Cortex of kidney (tissue), 1 donor: Measurements from ENCODE around the gene RNF32.
"Not testable (repeated sequence)": the region's sequence is repeated elsewhere in the genome, so short reads cannot be mapped to it uniquely, and the experiment has no call there.

ENCODE experiments used
- DNase-seq: peaks from one replicate; lab custom pipeline; 2025; lab: John Stamatoyannopoulos, UW

Gene RNF32

GRCh38 chr7:156675721-156676120 is 35.1 kb downstream of the RNF32 start:
- no peak for DNase-seq

DNA sequence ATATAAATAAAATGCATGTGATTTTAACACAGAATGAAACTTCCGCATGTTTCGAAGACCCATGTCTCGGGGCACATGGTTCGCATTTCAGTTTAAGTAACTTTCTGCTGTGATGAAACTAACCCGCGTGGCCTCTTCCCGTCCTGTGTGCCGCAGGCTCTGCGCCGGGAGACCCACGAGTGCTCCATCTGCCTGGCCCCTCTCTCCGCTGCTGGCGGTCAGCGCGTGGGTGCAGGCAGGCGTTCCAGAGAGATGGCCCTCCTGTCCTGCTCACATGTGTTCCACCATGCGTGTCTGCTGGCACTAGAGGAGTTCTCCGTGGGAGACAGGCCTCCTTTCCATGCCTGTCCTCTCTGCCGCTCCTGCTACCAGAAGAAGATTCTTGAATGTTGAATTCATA is 35.7 kb downstream of the RNF32 start:
- DNase-seq, result no peak

- DNase-seq, result no peak
Observed at GRCh38 chr7:156677374-156678054, 36.9 kb downstream of the RNF32 start.

- DNase-seq, result no peak
Observed at GRCh38 chr7:156680281-156680680, 39.7 kb downstream of the RNF32 start.

DNA sequence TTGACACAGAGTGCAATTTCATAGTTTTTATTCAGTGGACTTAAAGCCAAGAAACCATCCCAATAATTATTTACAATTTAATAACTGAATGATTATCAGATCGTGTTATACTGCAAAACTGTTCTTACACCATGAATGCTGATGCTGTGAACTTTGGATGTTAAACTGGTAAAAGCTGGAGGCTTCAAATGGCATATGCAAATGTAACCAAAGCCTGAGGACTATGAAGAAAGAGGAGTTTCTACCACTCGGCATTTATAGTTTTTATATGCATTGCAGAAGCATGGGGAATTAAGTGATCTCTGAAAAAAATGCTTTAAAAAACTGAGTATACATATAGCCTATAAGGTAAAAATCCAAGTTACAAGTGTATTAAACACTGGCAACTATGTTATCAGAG is 42.4 kb downstream of the RNF32 start:
- DNase-seq, result no peak

DNA sequence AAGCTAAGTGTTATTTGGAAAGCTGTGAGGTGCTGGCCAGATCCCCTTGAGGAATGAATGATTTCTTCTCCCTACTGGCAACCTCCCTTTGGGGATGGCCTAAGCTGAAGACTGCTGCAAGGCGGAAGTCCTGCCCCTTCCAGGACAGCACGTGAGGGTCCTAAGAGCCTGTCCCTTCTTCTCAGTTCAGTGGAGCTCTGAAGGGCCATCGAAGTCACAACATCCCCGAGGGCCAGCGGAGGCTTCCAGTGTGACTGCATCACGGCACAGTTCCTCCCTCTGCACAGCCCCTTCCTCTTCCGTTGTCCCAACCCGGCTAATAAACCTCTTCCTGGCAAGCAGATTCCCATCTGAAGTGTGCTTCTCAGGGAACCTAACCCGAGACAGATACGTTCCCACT is 43.7 kb downstream of the RNF32 start:
- DNase-seq, result no peak

DNA sequence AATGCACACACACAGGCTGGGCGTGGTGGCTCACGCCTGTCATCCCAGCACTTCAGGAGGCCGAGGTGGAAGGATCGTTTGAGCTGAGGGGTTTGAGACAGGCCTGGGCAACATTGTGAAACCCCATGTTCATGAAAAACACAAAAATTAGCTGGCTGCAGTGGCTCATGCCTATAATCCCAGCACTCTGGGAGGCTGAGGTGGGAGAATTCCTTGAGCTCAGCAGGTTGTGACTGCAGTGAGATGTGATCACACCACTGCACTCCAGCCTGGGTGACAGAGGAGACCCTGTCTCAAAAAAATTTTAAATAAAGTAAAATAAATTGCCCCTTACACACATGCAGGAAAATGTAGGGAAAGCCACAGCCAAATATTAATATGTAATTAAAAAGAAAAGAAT is 44.1 kb downstream of the RNF32 start:
- DNase-seq, result no peak

GRCh38 chr7:156691764-156692163 is 51.2 kb downstream of the RNF32 start:
- no peak for DNase-seq

DNA sequence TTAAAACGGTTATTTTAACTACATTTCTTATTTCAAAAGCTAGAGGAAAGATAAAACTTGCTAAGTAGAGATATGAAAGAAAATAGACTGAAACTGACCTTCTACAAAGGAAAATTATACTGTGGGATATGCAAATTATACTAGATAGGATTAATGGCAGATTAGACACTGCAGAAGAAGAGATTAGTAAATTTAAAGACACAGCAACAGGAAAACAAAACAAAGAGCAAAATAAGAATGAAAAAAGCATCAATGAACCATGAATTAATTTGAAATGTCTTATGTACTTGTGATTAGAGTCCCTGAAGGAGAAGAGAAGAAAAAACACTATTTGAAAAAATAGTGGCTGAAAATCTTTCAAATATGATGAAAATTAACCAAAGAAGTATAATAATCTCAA is 52.3 kb downstream of the RNF32 start:
- no peak for DNase-seq

DNA sequence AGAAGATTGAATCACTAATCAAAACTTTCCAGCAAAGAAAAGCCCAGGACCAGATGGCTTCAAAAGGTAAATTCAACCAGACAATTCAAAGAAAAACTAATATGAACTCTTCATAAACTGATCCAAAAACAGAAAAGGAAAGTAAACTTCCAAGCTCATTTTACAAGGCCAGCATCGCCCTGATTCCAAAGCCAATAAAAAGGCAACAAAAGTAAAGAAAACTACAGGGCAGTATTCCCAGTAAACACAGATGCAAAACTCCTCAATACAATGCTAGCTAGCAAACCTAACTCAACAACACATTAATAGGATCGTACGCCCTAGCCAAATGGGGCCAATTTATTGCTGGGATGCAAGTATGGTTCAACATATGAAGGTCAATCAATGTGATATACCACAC is 53.1 kb downstream of the RNF32 start:
- DNase-seq, result no peak

- not testable (repeated sequence) for DNase-seq
Observed at GRCh38 chr7:156697283-156697682, 56.7 kb downstream of the RNF32 start.

DNA sequence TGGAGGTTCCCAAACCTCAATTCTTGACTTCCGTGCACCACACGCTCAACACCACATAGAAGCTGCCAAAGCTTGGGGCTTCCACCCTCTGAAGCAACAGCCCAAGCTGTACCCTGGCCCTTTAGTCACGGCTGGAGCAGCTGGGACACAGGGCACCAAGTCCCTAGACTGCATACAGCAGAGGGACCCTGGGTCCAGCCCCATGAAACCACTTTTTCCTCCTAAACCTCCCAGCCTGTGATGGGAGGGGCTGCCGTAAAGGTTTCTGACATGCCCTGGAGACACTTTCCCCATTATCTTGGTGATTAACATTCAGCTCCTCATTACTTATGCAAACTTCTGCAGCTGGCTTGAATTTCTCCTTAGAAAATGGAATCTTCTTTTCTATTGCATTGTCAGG is 57.9 kb downstream of the RNF32 start:
- DNase-seq, result not testable (repeated sequence)

- DNase-seq, result not testable (repeated sequence)
Observed at GRCh38 chr7:156701787-156702186, 61.2 kb downstream of the RNF32 start.

DNA sequence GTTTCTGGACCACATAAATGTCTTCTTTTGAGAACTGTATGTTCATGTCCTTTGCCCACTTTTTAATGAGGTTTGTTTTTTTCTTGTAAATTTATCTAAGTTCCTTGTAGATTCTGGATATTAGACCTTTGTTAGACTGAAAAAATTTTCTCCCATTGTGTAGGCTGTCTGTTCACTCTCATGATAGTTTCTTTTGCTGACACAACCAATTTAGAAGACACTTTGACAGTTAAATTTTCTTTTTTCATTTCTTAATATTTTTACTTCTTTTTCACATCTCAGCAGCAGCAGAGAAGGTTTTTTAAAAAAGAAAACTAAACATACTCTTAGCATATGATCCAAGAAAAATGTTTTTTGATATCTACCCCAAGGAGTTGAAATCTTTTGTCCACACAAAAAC is 61.8 kb downstream of the RNF32 start:
- DNase-seq, result no peak

DNA sequence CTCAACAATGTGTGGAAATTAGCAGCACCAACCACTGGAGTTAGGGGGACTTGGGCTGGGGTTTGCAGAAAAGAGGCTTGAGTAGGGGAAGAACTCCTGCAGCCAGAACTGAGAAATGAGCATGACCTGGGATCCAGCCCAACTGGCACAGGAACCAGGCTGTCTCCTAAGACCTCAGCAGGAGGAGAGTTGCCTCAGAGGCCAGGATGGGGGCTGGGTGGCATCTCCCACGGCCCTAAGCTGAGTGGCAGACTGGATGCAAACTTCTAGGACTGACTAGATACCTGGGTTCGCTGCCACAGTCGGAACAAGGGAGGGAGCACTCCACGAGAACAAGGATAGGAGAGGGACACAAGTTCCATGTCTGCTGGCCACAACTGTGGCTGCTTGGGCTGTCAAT is 62.6 kb downstream of the RNF32 start:
- no peak for DNase-seq

- no peak for DNase-seq
Observed at GRCh38 chr7:156703773-156704482, 63.4 kb downstream of the RNF32 start.

- no peak for DNase-seq
Observed at GRCh38 chr7:156722043-156722826, 81.7 kb downstream of the RNF32 start.

DNA sequence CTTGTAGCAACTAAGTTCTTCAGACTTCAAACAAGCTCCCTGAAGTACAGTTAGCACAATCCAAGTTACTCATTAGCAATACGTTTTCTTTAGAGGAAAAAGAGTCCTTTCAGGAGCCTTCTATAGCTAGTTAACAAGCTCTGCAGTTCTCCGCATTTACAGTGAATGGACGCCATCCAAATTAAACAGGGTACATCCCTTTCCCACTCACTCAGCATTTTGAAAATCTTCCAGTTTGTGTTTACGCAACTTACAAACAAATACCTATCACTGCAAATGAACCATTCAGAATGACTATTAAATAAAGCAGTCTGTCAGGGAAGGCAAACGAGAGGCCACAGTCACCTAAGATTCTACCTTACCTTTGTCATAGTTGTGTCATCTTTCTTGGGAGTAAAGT is 84.5 kb downstream of the RNF32 start:
- no peak for DNase-seq

GRCh38 chr7:156725936-156726335 is 85.4 kb downstream of the RNF32 start:
- DNase-seq, result no peak
